T-cell (primary cell): ENCODE measurements around the gene GRK3. TPM values are rescaled to one million over a fixed set of nuclear protein-coding genes. Genes with fewer than 3 reads are reported as not detected.

ENCODE experiments used
- ATAC-seq, 4 experiments: fragments of 200-7000 bp in 3 of 4; fragments of 150-1000 bp in 1 of 4; cut with Tn5 transposase; replicated peaks in 1 of 4; 1 replicate in 3 of 4; 2 replicates in 1 of 4; pipeline ENCODE4 v1.10.0; 2021; ENCODE audit warnings: moderate library complexity in 3 of 4, mild to moderate bottlenecking in 2 of 4, moderate number of reproducible peaks in 1 of 4
- CTCF ChIA-PET, 2 donors: fragments of 300-600 bp; sonication (Branson Sonifier 250); formaldehyde crosslinking; loops; one replicate each; lab custom pipeline; 2022; ENCODE audit warnings: antibody characterized with exemption in 2 of 2; lab: Charles Lee
- POLR2A ChIA-PET, 2 donors: fragments of 300-600 bp; sonication (Branson Sonifier 250); formaldehyde crosslinking; loops; one replicate each; lab custom pipeline; 2022; ENCODE audit warnings: antibody characterized with exemption in 2 of 2; lab: Charles Lee
- DNase-seq, 35 experiments: peaks; one replicate each; pipeline versions ENCODE4 v3.0.0 to v3.0.0-alpha.2; 2013 to 2023
- H3K27ac ChIP-seq: one replicate; pipeline ENCODE4 v1.5.1; 2013; ENCODE audit warnings: low read length
- H3K27me3 ChIP-seq, 2 experiments: replicated peaks in 1 of 2; 1 replicate in 1 of 2; 2 replicates in 1 of 2; pipeline versions ENCODE4 v1.6.1 to v1.7.0; 2013; ENCODE audit warnings: low read length in 1 of 2, mixed read lengths in 1 of 2; ENCODE audit not compliant: control insufficient read depth in 2 of 2, insufficient read depth in 2 of 2; ENCODE audit errors: extremely low read depth in 1 of 2
- H3K36me3 ChIP-seq, 2 donors: 1 replicate in 1 of 2; 2 replicates in 1 of 2; pipeline versions ENCODE4 v1.6.1 to v1.7.0; 2013; ENCODE audit warnings: low read length in 1 of 2; ENCODE audit not compliant: control insufficient read depth in 2 of 2, insufficient read depth in 1 of 2; ENCODE audit errors: extremely low read depth in 1 of 2
- H3K4me1 ChIP-seq, 2 experiments: 1 replicate in 1 of 2; 2 replicates in 1 of 2; pipeline versions ENCODE4 v1.6.1 to v1.7.0; 2013; ENCODE audit warnings: low read length in 2 of 2, mixed read lengths in 1 of 2; ENCODE audit not compliant: insufficient read depth in 2 of 2, control insufficient read depth in 1 of 2; ENCODE audit errors: extremely low read depth in 1 of 2
- H3K4me3 ChIP-seq, 2 donors: 1 replicate in 1 of 2; 2 replicates in 1 of 2; pipeline versions ENCODE4 v1.5.1 to v1.7.0; 2013; ENCODE audit warnings: mild to moderate bottlenecking in 2 of 2, low read length in 1 of 2, moderate library complexity in 1 of 2; ENCODE audit not compliant: control insufficient read depth in 1 of 2; ENCODE audit errors: extremely low read depth in 1 of 2
- H3K9me3 ChIP-seq: 2 replicates; pipeline ENCODE4 v1.7.0; 2013
- H3K27ac Mint-ChIP-seq, 2 donors: one replicate each; pipeline ENCODE4 v1.8.0; 2020 to 2021; ENCODE audit warnings: mild to moderate bottlenecking in 2 of 2, mixed read lengths in 2 of 2
- H3K27me3 Mint-ChIP-seq, 2 donors: one replicate each; pipeline ENCODE4 v1.8.0; 2021 to 2022; ENCODE audit warnings: mixed read lengths in 2 of 2
- H3K36me3 Mint-ChIP-seq: one replicate; pipeline ENCODE4 v1.8.0; 2021; ENCODE audit warnings: mixed read lengths
- H3K4me1 Mint-ChIP-seq, 3 donors: one replicate each; pipeline ENCODE4 v1.8.0; 2020 to 2022; ENCODE audit warnings: mixed read lengths in 3 of 3, mild to moderate bottlenecking in 1 of 3
- H3K4me3 Mint-ChIP-seq, 3 donors: one replicate each; pipeline ENCODE4 v1.8.0; 2020 to 2022; ENCODE audit warnings: mild to moderate bottlenecking in 3 of 3, mixed read lengths in 3 of 3, moderate library complexity in 3 of 3
- H3K9me3 Mint-ChIP-seq, 3 donors: one replicate each; pipeline ENCODE4 v1.8.0; 2020 to 2022; ENCODE audit warnings: mixed read lengths in 3 of 3
- WGBS: methylation state at CpG from one replicate; pipeline ENCODE4 v1.1.5; 2013; ENCODE audit warnings: missing lambda C conversion rate; ENCODE audit not compliant: insufficient coverage; 5-methylcytosine and 5-hydroxymethylcytosine counted together
- total RNA-seq, 35 experiments: library from RNA in 6 of 35; stranded (reverse) in 6 of 35; fragments of 120-200 nt in 1 of 35; gene quantifications; one replicate each; pipeline versions ENCODE4 v1.2.1 to v1.2.4 and lab custom pipeline; 2013 to 2026

Gene GRK3
- total RNA-seq, 5 donors from 2014 or later (not counting 1 experiment from before 2014, with no cell fraction given) = 1.4 to 7.0 (median 3.6) TPM

GRCh38 chr22:25741692-25742626 lies 177.5 kb downstream of the GRK3 start, which contains the start of gene MYO18B:
Gene MYO18B, plus strand, starts transcription at chr22:25742188. Its CDS starts 18,905 bp downstream, at chr22:25761093.
- Mint-ChIP-seq H3K27ac (no peak within 1 kb of the TSS), H3K27me3 (peaks cover 0 to 3% of the 10 kb centered on the region in 2 donors), H3K36me3 (no peaks in the 10 kb centered on the region), H3K4me1 (peaks cover 4 to 6% (median 5%) of the 10 kb centered on the region in 3 donors), H3K4me3 (no peak within 1 kb of the TSS), H3K9me3 (no peaks in the 10 kb centered on the region)
- no peak for ATAC-seq
- no peaks in the 10 kb centered on the region for H3K9me3 ChIP-seq
- H3K4me1 ChIP-seq = peaks cover 0 to 5% of the 10 kb centered on the region in 2 experiments
- 89% methylated on average over 30 of the region's 36 CpGs for WGBS
- no peak for DNase-seq
- no peak within 1 kb of the TSS for H3K27ac ChIP-seq
- H3K4me3 ChIP-seq = no peak within 1 kb of the TSS
- ChIA-PET POLR2A (no interaction called here), CTCF (no interaction called here)
- no peaks in the 10 kb centered on the region for H3K36me3 ChIP-seq
- H3K27me3 ChIP-seq = peaks cover 0 to 8% of the 10 kb centered on the region in 2 experiments

- CTCF ChIA-PET = no interaction called here
- Histone ChIP-seq H3K9me3 (no peaks in the 10 kb centered on the region), H3K27ac (no peak overlapping the region), H3K36me3 (no peaks in the 10 kb centered on the region), H3K27me3 (peaks cover 0 to 4% of the 10 kb centered on the region in 2 experiments), H3K4me3 (no peak overlapping the region), H3K4me1 (no peaks in the 10 kb centered on the region)
- WGBS = 78% methylated on average over 5 of the region's 6 CpGs
- peaks cover 0 to 3% of the 10 kb centered on the region in 2 donors for H3K27me3 Mint-ChIP-seq
- DNase-seq (no peak), ATAC-seq (no peak)
- peaks cover 0 to 2% (median 0%) of the 10 kb centered on the region in 3 donors for H3K4me1 Mint-ChIP-seq
- POLR2A ChIA-PET = no interaction called here
- H3K9me3 Mint-ChIP-seq = no peaks in the 10 kb centered on the region
- H3K27ac Mint-ChIP-seq = no peak overlapping the region
- H3K36me3 Mint-ChIP-seq = no peaks in the 10 kb centered on the region
- H3K4me3 Mint-ChIP-seq = no peak overlapping the region
Observed at GRCh38 chr22:25742918-25743708, 178.6 kb downstream of the GRK3 start.

- no peak overlapping the region for H3K4me3 ChIP-seq
- H3K4me1 ChIP-seq = no peaks in the 10 kb centered on the region
- ATAC-seq = no peak
- no peak overlapping the region for H3K27ac ChIP-seq
- WGBS = 75% methylated on average over 2 of the region's 4 CpGs
- H3K9me3 ChIP-seq = no peaks in the 10 kb centered on the region
- no peaks in the 10 kb centered on the region for H3K9me3 Mint-ChIP-seq
- H3K36me3 ChIP-seq = no peaks in the 10 kb centered on the region
- no peak overlapping the region for H3K4me3 Mint-ChIP-seq
- DNase-seq = no peak
- H3K36me3 Mint-ChIP-seq = no peaks in the 10 kb centered on the region
- no peak overlapping the region for H3K27ac Mint-ChIP-seq
- POLR2A ChIA-PET = no interaction called here
- CTCF ChIA-PET = no interaction called here
- H3K4me1 Mint-ChIP-seq = no peaks in the 10 kb centered on the region
- peaks cover 0 to 3% of the 10 kb centered on the region in 2 donors for H3K27me3 Mint-ChIP-seq
- peaks cover 0 to 4% of the 10 kb centered on the region in 2 experiments for H3K27me3 ChIP-seq
Observed at GRCh38 chr22:25744694-25745093, 180.2 kb downstream of the GRK3 start.

GRCh38 chr22:25745341-25746011 lies 181.0 kb downstream of the GRK3 start:
- Mint-ChIP-seq H3K4me3 (no peak overlapping the region), H3K27ac (no peak overlapping the region)
- CTCF ChIA-PET = no interaction called here

GRCh38 chr22:25746012-25746373 lies 181.5 kb downstream of the GRK3 start:
- no peak overlapping the region for H3K27ac ChIP-seq
- Mint-ChIP-seq H3K36me3 (no peaks in the 10 kb centered on the region), H3K9me3 (no peaks in the 10 kb centered on the region), H3K27ac (no peak overlapping the region), H3K27me3 (peaks cover 0 to 3% of the 10 kb centered on the region in 2 donors), H3K4me3 (no peak overlapping the region), H3K4me1 (peaks cover 0 to 2% (median 0%) of the 10 kb centered on the region in 3 donors)
- no CpG with 5 or more reads among the region's 1 CpG for WGBS
- POLR2A ChIA-PET = no interaction called here
- DNase-seq = no peak
- no peak overlapping the region for H3K4me3 ChIP-seq
- no peaks in the 10 kb centered on the region for H3K4me1 ChIP-seq
- CTCF ChIA-PET = no interaction called here
- H3K36me3 ChIP-seq = no peaks in the 10 kb centered on the region
- H3K9me3 ChIP-seq = no peaks in the 10 kb centered on the region
- H3K27me3 ChIP-seq = peaks cover 0 to 4% of the 10 kb centered on the region in 2 experiments
- ATAC-seq = peak in 1 of 4 experiments; percentile 56

More at GRCh38 chr22:25745341-25746011, 181.0 kb downstream of the GRK3 start:
- Histone ChIP-seq H3K36me3 (no peaks in the 10 kb centered on the region), H3K9me3 (no peaks in the 10 kb centered on the region), H3K27me3 (peaks cover 0 to 4% of the 10 kb centered on the region in 2 experiments), H3K27ac (no peak overlapping the region), H3K4me3 (no peak overlapping the region), H3K4me1 (no peaks in the 10 kb centered on the region)
- POLR2A ChIA-PET = no interaction called here
- Mint-ChIP-seq H3K9me3 (no peaks in the 10 kb centered on the region), H3K27me3 (peaks cover 0 to 3% of the 10 kb centered on the region in 2 donors), H3K4me1 (peaks cover 0 to 2% (median 0%) of the 10 kb centered on the region in 3 donors), H3K36me3 (no peaks in the 10 kb centered on the region)
- 80% methylated on average over 3 of the region's 7 CpGs for WGBS
- ATAC-seq (no peak), DNase-seq (no peak)
